SU-DHL-6 (cell line): ENCODE measurements around the gene SIX6.

Experiments
- H2AFZ ChIP-seq: fragments of 200-600 bp; sonication (generic); 2 replicates; pipeline ENCODE4 v1.6.1; 2014; ENCODE audit warnings: low read depth, mild to moderate bottlenecking, moderate library complexity, mixed read lengths, antibody characterized with exemption, low read length; ENCODE audit not compliant: severe bottlenecking
- H3F3A ChIP-seq: fragments of 200-600 bp; shearing (Covaris generic); 2 replicates; pipeline ENCODE4 v1.6.0; 2016; ENCODE audit warnings: antibody characterized with exemption, mild to moderate bottlenecking; ENCODE audit not compliant: insufficient read depth
- H3K27ac ChIP-seq: fragments of 200-600 bp; sonication (generic); 2 replicates; pipeline ENCODE4 v1.5.1; 2016; ENCODE audit warnings: low read depth, mild to moderate bottlenecking, low read length, moderate library complexity, mixed read lengths
- H3K27me3 ChIP-seq: fragments of 200-600 bp; sonication (generic), shearing (Covaris generic); 2 replicates; pipeline ENCODE4 v1.6.0; 2014; ENCODE audit warnings: mild to moderate bottlenecking, low read length
- H3K36me3 ChIP-seq: fragments of 200-600 bp; sonication (generic); 2 replicates; pipeline ENCODE4 v1.6.1; 2014; ENCODE audit warnings: mild to moderate bottlenecking, low read length, mixed read lengths
- H3K4me2 ChIP-seq: fragments of 300-600, 200-600 bp; shearing (Covaris generic), sonication (generic); 2 replicates; pipeline ENCODE4 v1.6.0; 2014; ENCODE audit warnings: low read length, low read depth, mild to moderate bottlenecking; ENCODE audit not compliant: poor library complexity, severe bottlenecking
- H3K4me3 ChIP-seq: fragments of 200-600 bp; sonication (generic); 2 replicates; pipeline ENCODE4 v1.5.1; 2014; ENCODE audit warnings: antibody characterized with exemption, low read length, mild to moderate bottlenecking, mixed read lengths; ENCODE audit not compliant: insufficient read depth, poor library complexity, severe bottlenecking
- H3K79me2 ChIP-seq: fragments of 200-600 bp; sonication (generic); 2 replicates; pipeline ENCODE4 v1.6.1; 2014; ENCODE audit warnings: mild to moderate bottlenecking, low read length, moderate library complexity; ENCODE audit not compliant: insufficient read depth
- H3K9ac ChIP-seq: fragments of 200-600 bp; sonication (generic); 2 replicates; pipeline ENCODE4 v1.7.0; 2014; ENCODE audit warnings: mild to moderate bottlenecking, low read length
- H3K9me2 ChIP-seq: fragments of 200-600 bp; sonication (generic); replicated peaks from 2 replicates; pipeline ENCODE4 v1.6.1; 2014; ENCODE audit warnings: low read length; ENCODE audit not compliant: insufficient read depth
- H3K9me3 ChIP-seq: fragments of 200-600 bp; sonication (generic); 2 replicates; pipeline ENCODE4 v1.6.1; 2014; ENCODE audit warnings: low read length, mixed read lengths; ENCODE audit not compliant: insufficient read depth
- H4K20me1 ChIP-seq: fragments of 200-600 bp; sonication (generic); 2 replicates; pipeline ENCODE4 v1.6.1; 2014; ENCODE audit warnings: low read depth, mild to moderate bottlenecking, antibody characterized with exemption, low read length, moderate library complexity, mixed read lengths
- EZH2phosphoT487 ChIP-seq: fragments of 200-600 bp; sonication (generic), shearing (Covaris generic); conservative IDR thresholded peaks from 2 replicates; pipeline ENCODE4 v1.6.1; 2018; ENCODE audit warnings: mild to moderate bottlenecking, antibody characterized with exemption, low read length, moderate library complexity, mixed read lengths
- TF ChIP-seq, protein P1 (sequence below): fragments of 200-600 bp; sonication (generic); IDR thresholded peaks from one replicate; pipeline ENCODE4 v1.5.1; 2017; ENCODE audit warnings: antibody characterized with exemption, mild to moderate bottlenecking, low read length, moderate library complexity; ENCODE audit not compliant: insufficient read depth, poor library complexity, severe bottlenecking

The SIX6 gene

DNA sequence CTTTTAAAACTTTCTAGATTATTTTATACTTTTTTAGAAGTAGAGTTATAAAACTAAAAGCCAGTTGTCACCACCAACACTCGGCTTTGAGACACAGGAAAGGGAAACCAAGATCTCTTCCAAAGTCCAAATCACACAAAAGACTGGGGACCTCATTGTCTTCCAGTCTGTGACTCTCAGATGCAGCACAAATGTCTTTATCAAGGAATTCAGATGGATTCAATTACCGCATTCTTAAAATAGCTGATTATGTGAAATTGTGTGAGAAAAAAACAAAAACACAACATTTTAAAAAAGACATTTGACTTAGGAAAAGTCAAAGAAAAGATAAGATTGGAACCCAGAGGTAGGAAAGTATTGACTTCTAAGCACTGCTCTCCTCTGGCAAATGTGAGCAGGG lies 3.5 kb upstream of the SIX6 start:
- H4K20me1 ChIP-seq, result no peaks in the 10 kb centered on the region
- no peak overlapping the region for H2AFZ ChIP-seq
- no peak overlapping the region for H3K4me3 ChIP-seq
- no peak overlapping the region for H3K27ac ChIP-seq
- H3K36me3 ChIP-seq, result no peaks in the 10 kb centered on the region
- no peaks in the 10 kb centered on the region for H3F3A ChIP-seq
- no peaks in the 10 kb centered on the region for H3K9me2 ChIP-seq
- TF ChIP-seq, protein P1, sequence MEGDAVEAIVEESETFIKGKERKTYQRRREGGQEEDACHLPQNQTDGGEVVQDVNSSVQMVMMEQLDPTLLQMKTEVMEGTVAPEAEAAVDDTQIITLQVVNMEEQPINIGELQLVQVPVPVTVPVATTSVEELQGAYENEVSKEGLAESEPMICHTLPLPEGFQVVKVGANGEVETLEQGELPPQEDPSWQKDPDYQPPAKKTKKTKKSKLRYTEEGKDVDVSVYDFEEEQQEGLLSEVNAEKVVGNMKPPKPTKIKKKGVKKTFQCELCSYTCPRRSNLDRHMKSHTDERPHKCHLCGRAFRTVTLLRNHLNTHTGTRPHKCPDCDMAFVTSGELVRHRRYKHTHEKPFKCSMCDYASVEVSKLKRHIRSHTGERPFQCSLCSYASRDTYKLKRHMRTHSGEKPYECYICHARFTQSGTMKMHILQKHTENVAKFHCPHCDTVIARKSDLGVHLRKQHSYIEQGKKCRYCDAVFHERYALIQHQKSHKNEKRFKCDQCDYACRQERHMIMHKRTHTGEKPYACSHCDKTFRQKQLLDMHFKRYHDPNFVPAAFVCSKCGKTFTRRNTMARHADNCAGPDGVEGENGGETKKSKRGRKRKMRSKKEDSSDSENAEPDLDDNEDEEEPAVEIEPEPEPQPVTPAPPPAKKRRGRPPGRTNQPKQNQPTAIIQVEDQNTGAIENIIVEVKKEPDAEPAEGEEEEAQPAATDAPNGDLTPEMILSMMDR, result no peak
- no peak for TF ChIP-seq EZH2phosphoT487
- no peaks in the 10 kb centered on the region for H3K27me3 ChIP-seq
- H3K9ac ChIP-seq, result no peak overlapping the region
- H3K9me3 ChIP-seq, result no peaks in the 10 kb centered on the region
- no peak overlapping the region for H3K4me2 ChIP-seq
- H3K79me2 ChIP-seq, result no peaks in the 10 kb centered on the region

DNA sequence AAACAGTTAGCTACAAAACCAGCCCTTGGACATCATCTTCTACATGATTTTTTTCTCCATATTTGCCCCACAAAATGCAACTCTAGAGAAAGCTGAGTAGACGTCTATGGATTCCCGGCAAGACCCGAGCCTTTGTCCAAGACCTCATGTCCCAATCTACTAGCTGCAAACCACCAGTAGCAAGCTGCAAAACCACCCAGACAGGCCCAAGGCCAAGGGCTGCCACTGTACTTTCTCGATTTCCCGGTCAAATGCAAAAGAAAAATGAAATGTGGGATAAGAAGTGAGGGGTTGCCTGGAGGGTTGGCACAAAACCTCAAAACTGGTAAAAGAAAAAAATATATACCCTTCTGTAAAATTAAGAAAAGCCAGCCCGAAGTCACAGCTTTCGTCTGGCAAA lies 2.9 kb upstream of the SIX6 start:
- no peak overlapping the region for H3K9ac ChIP-seq
- H3K36me3 ChIP-seq, result no peaks in the 10 kb centered on the region
- H3K9me2 ChIP-seq, result no peaks in the 10 kb centered on the region
- H3K4me2 ChIP-seq, result no peak overlapping the region
- no peaks in the 10 kb centered on the region for H4K20me1 ChIP-seq
- TF ChIP-seq, protein P1, result no peak
- no peak for TF ChIP-seq EZH2phosphoT487
- H2AFZ ChIP-seq, result no peak overlapping the region
- H3F3A ChIP-seq, result no peaks in the 10 kb centered on the region
- H3K79me2 ChIP-seq, result no peaks in the 10 kb centered on the region
- no peaks in the 10 kb centered on the region for H3K27me3 ChIP-seq
- no peaks in the 10 kb centered on the region for H3K9me3 ChIP-seq
- H3K27ac ChIP-seq, result no peak overlapping the region
- H3K4me3 ChIP-seq, result no peak overlapping the region

DNA sequence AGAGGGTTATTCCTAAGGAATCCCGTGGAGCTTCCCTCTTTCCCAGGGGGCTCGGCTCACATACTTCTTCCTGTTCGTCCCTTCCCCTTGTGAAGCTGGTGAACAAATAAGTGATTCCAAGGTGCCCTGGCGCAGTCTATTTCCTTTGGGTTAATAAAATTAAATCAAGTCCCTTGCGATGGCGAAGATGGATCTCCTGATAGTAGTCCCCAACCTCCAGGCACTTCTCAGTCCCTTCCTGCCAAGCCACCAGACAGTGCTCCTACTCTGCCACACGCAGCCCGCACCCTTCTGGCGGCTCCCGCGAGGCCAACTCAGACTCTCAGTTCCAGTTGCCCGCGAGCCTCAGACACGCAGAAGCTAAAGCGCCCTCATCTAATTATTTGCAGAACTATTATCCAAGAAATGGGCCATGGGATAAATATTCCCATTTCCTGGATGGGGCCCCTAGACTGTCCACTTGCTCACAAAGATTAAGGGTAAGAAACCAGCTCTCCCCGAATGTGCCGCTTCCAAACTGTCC lies 2.4 kb upstream of the SIX6 start:
- H3K4me3 ChIP-seq, result no peak overlapping the region
- no peaks in the 10 kb centered on the region for H4K20me1 ChIP-seq
- H3K9ac ChIP-seq, result no peak overlapping the region
- no peak overlapping the region for H3K4me2 ChIP-seq
- no peak for TF ChIP-seq EZH2phosphoT487
- TF ChIP-seq, protein P1, result no peak
- no peak overlapping the region for H2AFZ ChIP-seq
- no peaks in the 10 kb centered on the region for H3K9me2 ChIP-seq
- H3K27me3 ChIP-seq, result no peaks in the 10 kb centered on the region
- H3K79me2 ChIP-seq, result no peaks in the 10 kb centered on the region
- no peaks in the 10 kb centered on the region for H3K9me3 ChIP-seq
- no peaks in the 10 kb centered on the region for H3F3A ChIP-seq
- H3K36me3 ChIP-seq, result no peaks in the 10 kb centered on the region
- H3K27ac ChIP-seq, result no peak overlapping the region
